ENCODE data around the gene ACOX3.

DNA sequence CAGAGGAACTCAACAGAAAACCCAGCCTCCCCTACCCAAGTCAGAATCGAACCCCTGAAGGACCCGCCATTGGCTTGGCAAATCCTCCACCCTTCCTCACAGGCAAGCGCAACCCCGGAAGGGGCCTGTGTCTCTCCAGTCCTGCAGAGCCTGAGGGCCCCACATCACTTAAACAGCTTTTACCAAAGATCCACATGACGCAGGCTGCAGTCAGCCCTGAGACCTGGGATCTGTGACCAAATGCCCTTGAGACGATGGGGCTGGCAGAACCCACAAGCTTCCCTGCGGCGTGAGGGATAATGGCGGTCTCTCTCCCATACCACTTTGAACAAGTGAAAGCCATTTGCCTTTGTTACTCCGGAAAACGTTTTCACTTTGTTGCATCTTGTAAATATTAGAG is 54.9 kb downstream of the ACOX3 start:
- TF ChIP-seq CTCF (IDR thresholded peaks at IDR 0.05) (no peak), POLR2A (IDR thresholded peaks at IDR 0.05) (no peak)
